PC-9 (cell line): Measurements from ENCODE around the gene ZNF282.
"Not testable (repeated sequence)": the region's sequence is repeated elsewhere in the genome, so short reads cannot be mapped to it uniquely, and the experiment has no call there.

Source experiments
- EZH2 ChIP-seq: fragments of 200-600 bp; sonication (generic); IDR thresholded peaks from 2 replicates; pipeline ENCODE4 v1.8.0; 2017; ENCODE audit warnings: antibody characterized with exemption, low read depth
- TF ChIP-seq, protein P1 (sequence below): fragments of 200-600 bp; sonication (generic); conservative IDR thresholded peaks from 2 replicates; pipeline ENCODE4 v1.6.1; 2017; ENCODE audit warnings: mixed run types, antibody characterized with exemption, mild to moderate bottlenecking, moderate library complexity

DNA sequence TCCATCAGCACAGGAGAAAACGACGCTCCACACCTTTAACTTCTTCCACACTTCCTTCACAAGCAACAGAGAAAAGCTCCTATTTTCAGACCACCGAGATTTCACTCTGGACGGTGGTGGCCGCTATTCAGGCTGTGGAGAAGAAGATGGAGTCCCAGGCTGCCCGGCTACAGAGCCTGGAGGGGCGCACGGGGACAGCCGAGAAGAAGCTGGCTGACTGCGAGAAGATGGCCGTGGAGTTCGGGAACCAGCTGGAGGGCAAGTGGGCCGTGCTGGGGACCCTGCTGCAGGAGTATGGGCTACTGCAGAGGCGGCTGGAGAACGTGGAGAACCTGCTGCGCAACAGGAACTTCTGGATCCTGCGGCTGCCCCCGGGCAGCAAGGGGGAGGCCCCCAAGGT lies 54.8 kb downstream of the ZNF282 start:
- not testable (repeated sequence) for TF ChIP-seq EZH2
- TF ChIP-seq, protein P1, sequence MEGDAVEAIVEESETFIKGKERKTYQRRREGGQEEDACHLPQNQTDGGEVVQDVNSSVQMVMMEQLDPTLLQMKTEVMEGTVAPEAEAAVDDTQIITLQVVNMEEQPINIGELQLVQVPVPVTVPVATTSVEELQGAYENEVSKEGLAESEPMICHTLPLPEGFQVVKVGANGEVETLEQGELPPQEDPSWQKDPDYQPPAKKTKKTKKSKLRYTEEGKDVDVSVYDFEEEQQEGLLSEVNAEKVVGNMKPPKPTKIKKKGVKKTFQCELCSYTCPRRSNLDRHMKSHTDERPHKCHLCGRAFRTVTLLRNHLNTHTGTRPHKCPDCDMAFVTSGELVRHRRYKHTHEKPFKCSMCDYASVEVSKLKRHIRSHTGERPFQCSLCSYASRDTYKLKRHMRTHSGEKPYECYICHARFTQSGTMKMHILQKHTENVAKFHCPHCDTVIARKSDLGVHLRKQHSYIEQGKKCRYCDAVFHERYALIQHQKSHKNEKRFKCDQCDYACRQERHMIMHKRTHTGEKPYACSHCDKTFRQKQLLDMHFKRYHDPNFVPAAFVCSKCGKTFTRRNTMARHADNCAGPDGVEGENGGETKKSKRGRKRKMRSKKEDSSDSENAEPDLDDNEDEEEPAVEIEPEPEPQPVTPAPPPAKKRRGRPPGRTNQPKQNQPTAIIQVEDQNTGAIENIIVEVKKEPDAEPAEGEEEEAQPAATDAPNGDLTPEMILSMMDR = not testable (repeated sequence)
